ENCODE data around the gene TRMT61A. TPM values are rescaled to one million over a fixed set of nuclear protein-coding genes. Genes with fewer than 3 reads are reported as not detected.

Gene TRMT61A
- total and polyA plus RNA-seq, 2 of the 13 experiments (the other 11 are each of a cell fraction or from before 2014, with no cell fraction given) = 6.5 to 13.6 TPM

DNA sequence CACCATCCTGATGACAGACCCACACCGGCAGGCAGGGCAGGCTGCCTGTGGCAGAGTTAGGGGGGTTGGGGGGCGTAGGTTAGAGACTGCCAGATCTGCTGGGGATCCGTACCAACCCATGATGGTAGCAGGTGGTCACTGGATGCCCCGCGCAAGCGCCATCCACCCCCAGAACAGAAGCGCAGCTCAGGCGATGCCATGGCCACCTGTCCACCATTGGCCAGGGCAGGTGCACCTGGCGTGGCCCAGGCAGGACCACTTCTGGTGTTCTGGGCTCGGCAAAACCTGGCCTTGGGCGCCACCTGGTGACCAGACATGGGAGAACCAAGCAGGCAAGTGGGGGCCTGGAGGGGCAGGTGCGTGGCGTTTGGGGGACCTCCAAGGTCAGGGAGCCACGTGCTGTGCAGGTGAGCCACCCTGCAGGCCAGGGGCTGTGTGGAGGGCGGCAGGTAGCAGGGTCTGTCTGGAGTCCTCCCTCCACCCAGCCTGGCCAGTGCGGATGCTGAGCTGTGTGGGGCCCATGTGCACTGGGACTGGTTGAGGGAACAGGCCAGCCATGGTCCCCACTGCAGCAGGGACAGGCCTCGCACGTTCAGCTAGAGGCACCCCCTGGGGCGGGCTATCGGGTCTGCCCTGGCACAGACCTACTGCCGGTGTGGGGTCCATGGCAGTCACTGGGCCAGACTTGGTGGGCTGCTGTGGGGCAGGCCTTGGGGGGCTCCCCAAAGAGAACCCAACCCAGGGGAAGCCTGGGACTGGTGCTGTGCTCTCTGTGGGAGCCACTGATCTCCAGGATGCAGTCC lies 17.9 kb downstream of the TRMT61A start (continued):
- TF ChIP-seq IKZF4 (CRISPR knock-in tag; IDR thresholded peaks at IDR 0.05; ENCODE audit: borderline replicate concordance, low read depth, not compliant biosample characterization) (no peak), ZSCAN21 (CRISPR knock-in tag; IDR thresholded peaks at IDR 0.05; ENCODE audit: borderline replicate concordance) (no peak), ZNF124 (CRISPR knock-in tag; IDR thresholded peaks at IDR 0.05) (no peak), ZNF460 (CRISPR knock-in tag; IDR thresholded peaks at IDR 0.05; ENCODE audit: borderline replicate concordance) (no peak), ZFP90 (CRISPR knock-in tag; IDR thresholded peaks at IDR 0.05; ENCODE audit: borderline replicate concordance) (peak; percentile 68), MEF2D (CRISPR knock-in tag; IDR thresholded peaks at IDR 0.05) (no peak), ZFY (CRISPR knock-in tag; IDR thresholded peaks at IDR 0.05) (peak; percentile 43; the same call in 1 of the 2 replicates), KLF12 (CRISPR knock-in tag; IDR thresholded peaks at IDR 0.05; ENCODE audit: borderline replicate concordance) (peak; percentile 25; the same call in 1 of the 2 replicates), ZSCAN12 (CRISPR knock-in tag; IDR thresholded peaks at IDR 0.05) (no peak), RAD21 (CRISPR knock-in tag; IDR thresholded peaks at IDR 0.05) (peak; percentile 98), GZF1 (CRISPR knock-in tag; IDR thresholded peaks at IDR 0.05) (no peak), ZNF746 (CRISPR knock-in tag; IDR thresholded peaks at IDR 0.05) (no peak), XRCC5 (optimal IDR thresholded peaks at IDR 0.05; ENCODE audit: low read length) (peak; percentile 74), ZBTB21 (CRISPR knock-in tag; IDR thresholded peaks at IDR 0.05) (no peak), SNRNP70 (IDR thresholded peaks at IDR 0.05; ENCODE audit: low read depth, low read length) (no peak), ZKSCAN8 (CRISPR knock-in tag; IDR thresholded peaks at IDR 0.05; ENCODE audit: borderline replicate concordance) (no peak)
- TF ChIP-seq, protein P1, sequence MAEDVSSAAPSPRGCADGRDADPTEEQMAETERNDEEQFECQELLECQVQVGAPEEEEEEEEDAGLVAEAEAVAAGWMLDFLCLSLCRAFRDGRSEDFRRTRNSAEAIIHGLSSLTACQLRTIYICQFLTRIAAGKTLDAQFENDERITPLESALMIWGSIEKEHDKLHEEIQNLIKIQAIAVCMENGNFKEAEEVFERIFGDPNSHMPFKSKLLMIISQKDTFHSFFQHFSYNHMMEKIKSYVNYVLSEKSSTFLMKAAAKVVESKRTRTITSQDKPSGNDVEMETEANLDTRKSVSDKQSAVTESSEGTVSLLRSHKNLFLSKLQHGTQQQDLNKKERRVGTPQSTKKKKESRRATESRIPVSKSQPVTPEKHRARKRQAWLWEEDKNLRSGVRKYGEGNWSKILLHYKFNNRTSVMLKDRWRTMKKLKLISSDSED (CRISPR knock-in tag; IDR thresholded peaks at IDR 0.05) = no peak
- TF ChIP-seq, protein P2, sequence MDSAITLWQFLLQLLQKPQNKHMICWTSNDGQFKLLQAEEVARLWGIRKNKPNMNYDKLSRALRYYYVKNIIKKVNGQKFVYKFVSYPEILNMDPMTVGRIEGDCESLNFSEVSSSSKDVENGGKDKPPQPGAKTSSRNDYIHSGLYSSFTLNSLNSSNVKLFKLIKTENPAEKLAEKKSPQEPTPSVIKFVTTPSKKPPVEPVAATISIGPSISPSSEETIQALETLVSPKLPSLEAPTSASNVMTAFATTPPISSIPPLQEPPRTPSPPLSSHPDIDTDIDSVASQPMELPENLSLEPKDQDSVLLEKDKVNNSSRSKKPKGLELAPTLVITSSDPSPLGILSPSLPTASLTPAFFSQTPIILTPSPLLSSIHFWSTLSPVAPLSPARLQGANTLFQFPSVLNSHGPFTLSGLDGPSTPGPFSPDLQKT (CRISPR knock-in tag; IDR thresholded peaks at IDR 0.05; ENCODE audit: borderline replicate concordance) = 0 out of 2 replicates have a peak, but pooled peaks have one; percentile 54
- TF ChIP-seq, protein P3, sequence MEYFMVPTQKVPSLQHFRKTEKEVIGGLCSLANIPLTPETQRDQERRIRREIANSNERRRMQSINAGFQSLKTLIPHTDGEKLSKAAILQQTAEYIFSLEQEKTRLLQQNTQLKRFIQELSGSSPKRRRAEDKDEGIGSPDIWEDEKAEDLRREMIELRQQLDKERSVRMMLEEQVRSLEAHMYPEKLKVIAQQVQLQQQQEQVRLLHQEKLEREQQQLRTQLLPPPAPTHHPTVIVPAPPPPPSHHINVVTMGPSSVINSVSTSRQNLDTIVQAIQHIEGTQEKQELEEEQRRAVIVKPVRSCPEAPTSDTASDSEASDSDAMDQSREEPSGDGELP (IDR thresholded peaks at IDR 0.05; ENCODE audit: borderline replicate concordance, low read depth) = no peak
- TF ChIP-seq, protein P4, sequence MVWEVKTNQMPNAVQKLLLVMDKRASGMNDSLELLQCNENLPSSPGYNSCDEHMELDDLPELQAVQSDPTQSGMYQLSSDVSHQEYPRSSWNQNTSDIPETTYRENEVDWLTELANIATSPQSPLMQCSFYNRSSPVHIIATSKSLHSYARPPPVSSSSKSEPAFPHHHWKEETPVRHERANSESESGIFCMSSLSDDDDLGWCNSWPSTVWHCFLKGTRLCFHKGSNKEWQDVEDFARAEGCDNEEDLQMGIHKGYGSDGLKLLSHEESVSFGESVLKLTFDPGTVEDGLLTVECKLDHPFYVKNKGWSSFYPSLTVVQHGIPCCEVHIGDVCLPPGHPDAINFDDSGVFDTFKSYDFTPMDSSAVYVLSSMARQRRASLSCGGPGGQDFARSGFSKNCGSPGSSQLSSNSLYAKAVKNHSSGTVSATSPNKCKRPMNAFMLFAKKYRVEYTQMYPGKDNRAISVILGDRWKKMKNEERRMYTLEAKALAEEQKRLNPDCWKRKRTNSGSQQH (CRISPR knock-in tag; IDR thresholded peaks at IDR 0.05; ENCODE audit: low read depth) = 0 out of 2 replicates have a peak, but pooled peaks have one; percentile 54
- TF ChIP-seq, protein P5, sequence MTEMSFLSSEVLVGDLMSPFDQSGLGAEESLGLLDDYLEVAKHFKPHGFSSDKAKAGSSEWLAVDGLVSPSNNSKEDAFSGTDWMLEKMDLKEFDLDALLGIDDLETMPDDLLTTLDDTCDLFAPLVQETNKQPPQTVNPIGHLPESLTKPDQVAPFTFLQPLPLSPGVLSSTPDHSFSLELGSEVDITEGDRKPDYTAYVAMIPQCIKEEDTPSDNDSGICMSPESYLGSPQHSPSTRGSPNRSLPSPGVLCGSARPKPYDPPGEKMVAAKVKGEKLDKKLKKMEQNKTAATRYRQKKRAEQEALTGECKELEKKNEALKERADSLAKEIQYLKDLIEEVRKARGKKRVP (CRISPR knock-in tag; IDR thresholded peaks at IDR 0.05) = no peak
